ENCODE measurements around the gene DEFB119.
"Not testable (repeated sequence)": the region's sequence is repeated elsewhere in the genome, so short reads cannot be mapped to it uniquely, and the experiment has no call there.

DEFB119 gene, protein sequence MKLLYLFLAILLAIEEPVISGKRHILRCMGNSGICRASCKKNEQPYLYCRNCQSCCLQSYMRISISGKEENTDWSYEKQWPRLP

GRCh38 chr20:31390490-31390889 lies at the start of gene DEFB119:
Gene DEFB119, minus strand, starts transcription at chr20:31390590. Its CDS starts 107 bp downstream, at chr20:31390483.
- DNase-seq: no peak

- no peak for DNase-seq
Measured at GRCh38 chr20:31430568-31431115, 40.3 kb upstream of the DEFB119 start.

- DNase-seq: not testable (repeated sequence)
Measured at GRCh38 chr20:31427576-31427975, 37.2 kb upstream of the DEFB119 start.

GRCh38 chr20:31426891-31427551 lies 36.6 kb upstream of the DEFB119 start:
- DNase-seq: not testable (repeated sequence)

DNA sequence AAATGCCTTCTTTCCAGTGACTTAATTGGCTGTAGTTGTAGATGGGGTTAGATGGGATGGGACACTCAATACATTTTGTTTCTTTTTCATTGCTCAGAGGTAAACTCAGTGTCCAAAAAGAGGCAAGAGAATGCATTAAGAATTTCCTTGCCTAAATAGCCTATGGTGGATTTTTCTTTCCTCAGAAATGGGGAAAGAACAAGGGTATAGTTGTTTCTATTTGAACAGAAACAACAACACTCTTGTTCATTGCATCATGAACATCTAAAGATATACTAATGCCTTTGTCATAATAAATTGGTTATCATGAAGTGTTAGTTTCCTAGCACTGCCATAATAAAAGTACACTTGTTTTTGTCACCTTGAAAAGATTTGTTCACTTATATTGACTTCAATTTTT lies 35.4 kb upstream of the DEFB119 start:
- no peak for DNase-seq

DNA sequence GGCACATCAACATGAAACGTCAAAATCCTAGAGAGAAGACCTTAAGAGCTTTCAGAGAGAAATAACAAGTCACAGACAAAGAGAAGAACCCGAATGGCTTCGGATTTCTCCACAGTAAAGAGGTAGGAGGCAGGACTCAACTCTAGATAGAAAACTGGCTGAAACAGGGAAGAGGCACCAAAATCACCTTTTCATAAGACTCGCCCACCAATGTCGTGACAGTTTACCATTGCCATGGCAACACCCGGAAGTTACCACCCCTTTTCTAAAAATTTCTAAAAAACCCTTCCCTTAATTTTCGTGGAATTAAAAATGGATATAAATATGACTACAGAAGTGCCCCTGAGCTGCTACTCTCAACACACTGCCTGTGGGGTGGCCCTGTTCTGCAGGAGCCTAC lies 27.9 kb upstream of the DEFB119 start:
- no peak for DNase-seq

DNA sequence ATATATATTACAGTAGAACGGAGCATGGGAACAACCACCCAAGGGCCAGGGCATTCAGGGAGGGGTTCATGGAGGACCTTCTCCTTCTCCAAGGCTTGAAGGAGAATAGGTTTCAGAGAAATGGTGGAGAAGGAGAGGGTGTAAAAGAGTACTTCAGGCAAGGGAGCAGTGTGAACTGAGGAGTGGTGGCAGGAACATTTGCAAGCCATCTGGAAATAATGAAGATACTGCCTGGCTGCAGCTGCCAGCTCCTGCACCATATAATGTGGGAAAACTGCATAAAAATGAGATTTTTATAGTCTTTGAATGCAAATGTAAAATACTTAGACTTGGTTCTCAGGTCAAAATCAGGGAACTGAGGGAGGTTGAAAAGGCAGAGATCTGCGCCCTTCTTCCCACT lies 25.3 kb upstream of the DEFB119 start:
- no peak for DNase-seq

GRCh38 chr20:31414381-31414780 lies 24.0 kb upstream of the DEFB119 start:
- DNase-seq: no peak

DNA sequence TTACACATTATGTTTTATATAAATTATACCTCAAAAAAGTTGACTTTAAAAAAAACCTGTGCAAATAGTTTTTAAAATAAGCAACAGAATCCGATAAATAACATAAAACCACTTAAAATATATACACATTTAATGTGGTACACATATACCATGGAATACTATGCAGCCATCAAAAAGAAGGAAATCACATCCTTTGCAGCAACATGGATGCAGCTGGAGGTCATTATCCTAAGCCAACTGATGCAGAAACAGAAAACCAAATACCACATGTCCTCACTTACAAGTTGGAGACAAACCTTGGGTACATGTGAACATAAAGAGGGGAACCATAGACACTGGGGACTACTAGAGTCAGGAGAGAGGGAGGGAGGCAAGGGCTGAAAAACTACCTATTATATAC lies 19.6 kb upstream of the DEFB119 start:
- no peak for DNase-seq

GRCh38 chr20:31406115-31406514 lies 15.7 kb upstream of the DEFB119 start, which contains the start of gene DEFB121:
Gene DEFB121, minus strand, starts transcription at chr20:31406215. Its CDS starts 63 bp downstream, at chr20:31406152.
- DNase-seq: no peak

DNA sequence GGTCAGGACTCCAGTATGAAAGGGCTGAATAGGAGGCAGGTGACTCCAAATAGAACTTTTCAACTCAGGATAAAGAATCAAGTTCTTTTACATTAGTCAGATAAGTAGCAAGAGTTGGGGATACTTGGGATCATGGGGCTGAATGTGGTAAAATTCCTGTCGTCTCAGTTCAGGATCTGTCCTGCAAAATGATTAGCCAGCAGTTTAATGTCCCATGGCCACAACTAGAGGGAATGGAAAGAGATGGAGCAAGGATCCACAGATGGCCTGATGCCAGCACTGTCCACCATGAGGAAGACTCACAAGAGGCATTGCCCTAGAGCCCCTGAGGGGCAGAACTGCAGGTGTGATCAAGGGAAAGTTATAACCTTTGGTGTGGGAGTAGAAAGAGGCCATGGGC lies 13.5 kb upstream of the DEFB119 start:
- DNase-seq: no peak

- DNase-seq: no peak
Measured at GRCh38 chr20:31394900-31395299, 4.5 kb upstream of the DEFB119 start.

DNA sequence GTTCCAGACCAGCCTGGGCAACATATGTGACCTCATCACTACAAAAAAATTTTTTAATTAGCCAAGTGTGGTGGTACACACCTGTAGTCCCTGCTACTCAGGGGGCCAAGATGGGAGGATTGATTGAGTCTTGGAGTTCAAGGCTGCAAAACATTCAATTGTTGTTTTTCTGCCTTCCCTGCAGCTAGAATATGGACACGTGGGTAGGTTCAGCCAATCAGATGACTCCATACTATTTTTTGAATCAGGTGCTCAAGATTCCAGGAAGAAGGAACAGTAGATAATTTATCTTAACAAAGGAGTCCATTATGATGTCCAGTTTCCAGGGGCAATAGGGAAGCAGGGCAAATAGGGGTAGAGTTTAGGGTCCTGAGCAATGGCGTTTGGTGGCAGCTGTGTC lies 2.4 kb upstream of the DEFB119 start:
- no peak for DNase-seq

DNA sequence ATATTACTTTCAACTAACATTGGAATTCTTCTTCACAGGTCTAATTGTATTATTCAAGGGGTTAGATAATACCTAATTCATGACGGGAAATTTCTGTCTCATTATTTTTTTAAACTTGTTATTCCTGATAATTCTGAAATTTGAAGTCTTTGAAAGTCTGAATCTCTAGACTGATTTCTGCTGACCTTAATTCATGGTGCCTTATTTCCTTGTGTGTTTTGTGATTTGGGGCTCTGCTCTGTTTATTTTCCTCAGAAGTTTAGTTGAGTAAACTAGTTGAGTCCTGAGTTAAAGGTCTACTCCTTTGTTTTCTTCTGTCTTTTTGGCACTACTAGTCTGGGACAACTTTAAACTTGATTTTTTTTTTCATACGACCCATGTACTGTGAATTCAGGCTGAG lies 16.0 kb downstream of the DEFB119 start:
- no peak for DNase-seq

DNA sequence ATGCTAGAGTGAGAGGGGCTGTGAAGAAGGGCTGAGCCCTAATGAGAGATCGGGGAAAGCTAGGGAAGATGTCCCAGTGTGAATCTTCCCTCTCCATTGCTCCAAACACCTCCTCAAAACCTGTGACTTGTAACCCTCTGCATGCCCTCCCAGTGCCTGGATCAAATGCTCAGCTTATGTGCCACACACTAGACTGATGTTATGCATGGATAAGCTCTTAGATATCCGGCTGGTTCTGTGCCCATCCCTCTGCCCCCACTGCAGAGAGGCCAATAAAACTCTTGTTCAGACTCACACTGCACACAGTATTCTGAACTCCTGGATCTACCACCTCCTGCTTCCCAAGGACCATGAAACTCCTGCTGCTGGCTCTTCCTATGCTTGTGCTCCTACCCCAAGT lies 22.1 kb downstream of the DEFB119 start, which contains the start of gene DEFB118:
Gene DEFB118, plus strand, starts transcription at position 301 of the 400 bp plus-strand sequence. Its CDS starts 50 bp downstream, at position 351.
- no peak for DNase-seq

GRCh38 chr20:31364272-31364671 lies 26.1 kb downstream of the DEFB119 start:
- not testable (repeated sequence) for DNase-seq

DNA sequence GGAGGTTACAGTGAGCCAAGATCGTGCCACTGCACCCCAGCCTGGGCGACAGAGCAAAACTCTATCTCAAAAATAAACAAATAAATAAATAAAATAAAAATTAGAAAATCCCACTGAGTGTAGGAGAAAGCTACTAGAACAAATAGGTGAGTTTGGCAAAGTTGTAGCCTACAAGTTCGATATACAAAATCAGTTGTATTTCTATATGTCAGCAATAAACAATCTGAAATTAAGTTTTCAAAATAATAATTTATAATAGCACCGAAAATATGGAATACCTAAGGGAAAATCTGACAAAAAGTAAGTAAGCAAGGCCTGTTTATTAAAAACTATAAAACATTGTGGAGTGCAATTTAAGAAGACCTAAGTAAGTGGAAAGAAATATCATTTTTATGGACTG lies 27.1 kb downstream of the DEFB119 start:
- DNase-seq: no peak

DNA sequence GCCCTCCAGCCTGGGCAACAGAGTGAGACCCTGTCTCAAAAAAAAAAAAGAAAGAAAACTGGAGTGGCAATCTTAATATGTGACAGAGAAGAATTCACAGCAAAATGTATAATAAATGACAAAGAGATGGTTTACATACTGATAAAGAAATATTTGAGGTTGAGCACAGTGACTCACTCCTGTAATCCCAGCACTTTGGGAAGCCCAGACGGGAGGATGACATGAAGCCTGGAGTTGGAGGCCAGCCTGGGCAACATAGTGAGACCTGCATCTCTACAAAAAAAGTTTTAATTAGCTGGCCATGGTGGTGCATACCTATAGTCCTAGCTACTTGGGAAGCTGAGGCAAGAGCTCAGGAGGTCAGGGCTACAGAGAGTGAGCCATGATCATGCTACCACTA lies 34.4 kb downstream of the DEFB119 start:
- no peak for DNase-seq

- DNase-seq: no peak
Measured at GRCh38 chr20:31341470-31341869, 48.9 kb downstream of the DEFB119 start.

DNA sequence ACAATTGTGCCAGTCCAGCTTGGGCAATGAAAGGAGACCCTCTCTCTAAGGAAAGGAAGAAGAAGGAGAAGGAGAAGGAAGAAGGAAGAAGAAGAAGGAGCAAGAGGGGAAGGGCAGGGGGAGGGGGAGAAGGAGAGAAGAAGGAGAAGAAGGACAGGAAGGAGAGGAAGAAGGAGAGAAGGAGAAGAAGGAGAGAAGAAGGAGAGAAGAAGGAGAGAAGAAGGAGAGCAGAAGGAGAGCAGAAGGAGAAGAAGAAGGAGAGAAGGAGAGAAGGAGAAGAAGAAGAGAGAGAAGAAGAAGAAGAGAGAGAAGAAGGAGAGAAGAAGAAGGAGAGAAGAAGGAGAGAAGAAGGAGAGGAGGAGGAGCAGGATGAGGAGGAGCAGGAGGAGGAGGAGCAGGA lies 59.5 kb downstream of the DEFB119 start:
- no peak for DNase-seq

Data from NCI-H2029 (cell line).